DND-41 (cell line): ENCODE data around the gene GLDN.

ENCODE experiments used
- ATAC-seq: fragments of 200-7000 bp; cut with Tn5 transposase; 3 replicates; pipeline ENCODE4 v1.9.1; 2021; ENCODE audit warnings: low read depth; ENCODE audit not compliant: insufficient read depth
- DNase-seq: peaks from one replicate; pipeline ENCODE4 v3.0.0-alpha.2; 2020
- H2AFZ ChIP-seq: 2 replicates; pipeline ENCODE4 v1.6.0; 2012; ENCODE audit warnings: low read depth, low read length
- H3K27ac ChIP-seq: 2 replicates; pipeline ENCODE4 v1.5.1; 2012; ENCODE audit warnings: low read length, inconsistent platforms
- H3K27me3 ChIP-seq: fragments of 200-600 bp; sonication (generic); 2 replicates; pipeline ENCODE4 v1.6.0; 2012; ENCODE audit warnings: low read length, mild to moderate bottlenecking, inconsistent platforms; ENCODE audit not compliant: insufficient read depth, poor library complexity
- H3K36me3 ChIP-seq: 2 replicates; pipeline ENCODE4 v1.5.1; 2012; ENCODE audit warnings: low read length, inconsistent platforms; ENCODE audit not compliant: insufficient read depth
- H3K4me1 ChIP-seq: 2 replicates; pipeline ENCODE4 v1.5.1; 2012; ENCODE audit warnings: mild to moderate bottlenecking, low read length; ENCODE audit not compliant: insufficient read depth
- H3K4me2 ChIP-seq: 2 replicates; pipeline ENCODE4 v1.6.0; 2012; ENCODE audit warnings: mild to moderate bottlenecking, moderate library complexity, low read length, inconsistent platforms; ENCODE audit not compliant: insufficient read depth
- H3K4me3 ChIP-seq, 2 experiments: fragments of 200-600 bp in 1 of 2; shearing (Covaris generic) in 1 of 2; 2 replicates each; pipeline ENCODE4 v1.5.1; 2012 to 2016; ENCODE audit warnings: inconsistent platforms in 2 of 2, low read length in 2 of 2, mild to moderate bottlenecking in 2 of 2, low read depth in 1 of 2, moderate library complexity in 1 of 2
- H3K79me2 ChIP-seq: 2 replicates; pipeline ENCODE4 v1.6.0; 2012; ENCODE audit warnings: low read length, inconsistent platforms; ENCODE audit not compliant: insufficient read depth
- H3K9ac ChIP-seq: 2 replicates; pipeline ENCODE4 v1.6.0; 2012; ENCODE audit warnings: low read depth, mild to moderate bottlenecking, inconsistent platforms, low read length, moderate library complexity
- H3K9me3 ChIP-seq: 2 replicates; pipeline ENCODE4 v1.5.1; 2012; ENCODE audit warnings: low read length, moderate library complexity, mild to moderate bottlenecking, inconsistent platforms; ENCODE audit not compliant: insufficient read depth, severe bottlenecking
- H4K20me1 ChIP-seq: 2 replicates; pipeline ENCODE4 v1.6.0; 2012; ENCODE audit warnings: low read length; ENCODE audit not compliant: insufficient read depth
- EZH2 ChIP-seq: IDR thresholded peaks from 3 replicates; pipeline ENCODE4 v1.6.1; 2012; ENCODE audit warnings: borderline replicate concordance, low read depth, mild to moderate bottlenecking, moderate library complexity, low read length, inconsistent platforms; ENCODE audit not compliant: severe bottlenecking
- TF ChIP-seq, protein P1 (sequence below): IDR thresholded peaks from 2 replicates; pipeline ENCODE4 v1.5.1; 2012; ENCODE audit warnings: borderline replicate concordance, low read length, moderate library complexity, mild to moderate bottlenecking; ENCODE audit not compliant: poor library complexity, severe bottlenecking; ENCODE audit errors: extremely low read depth

The GLDN gene

DNA sequence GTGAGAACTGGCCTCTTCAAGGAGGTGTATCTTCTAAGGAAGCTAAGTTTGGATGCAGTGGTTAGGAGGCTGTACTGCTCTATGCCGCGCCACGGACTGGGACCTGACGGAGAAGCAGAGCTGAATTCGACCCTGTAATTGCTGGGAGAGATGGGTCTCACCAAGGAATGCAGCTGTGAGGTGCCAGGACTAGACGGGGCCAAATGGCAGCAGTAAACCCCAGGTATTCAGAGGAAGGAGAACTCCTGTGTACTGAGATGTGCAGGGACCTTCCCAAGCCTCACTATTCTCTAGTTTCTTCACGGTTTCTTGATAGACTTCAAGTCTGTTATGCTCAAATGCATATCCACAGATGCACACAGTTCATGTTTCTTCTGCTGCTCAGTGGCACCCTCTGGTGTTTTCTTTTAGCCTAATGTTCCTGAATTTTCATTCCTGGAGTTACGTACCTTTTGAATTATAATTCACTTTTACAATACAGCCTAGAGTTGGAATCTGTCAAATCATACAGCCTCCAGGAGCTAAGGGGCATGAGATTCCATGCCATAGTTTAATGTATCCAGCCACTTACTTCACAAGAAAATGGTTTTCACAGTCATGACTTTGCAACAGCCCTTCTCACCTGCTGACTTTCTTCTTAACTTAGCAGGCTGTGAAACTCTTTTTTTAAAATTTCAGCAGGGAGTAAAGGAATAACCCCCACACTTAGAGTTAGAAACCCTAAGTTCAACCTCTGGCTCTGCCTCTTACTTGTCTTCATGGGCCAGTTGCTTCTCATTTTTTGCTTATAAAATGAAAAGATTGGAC is 61.8 kb downstream of the GLDN start:
- no peaks in the 10 kb centered on the region for H3K36me3 ChIP-seq
- peaks cover 9% of the 10 kb centered on the region for H3K27me3 ChIP-seq
- no peaks in the 10 kb centered on the region for H3K9me3 ChIP-seq
- TF ChIP-seq, protein P1, sequence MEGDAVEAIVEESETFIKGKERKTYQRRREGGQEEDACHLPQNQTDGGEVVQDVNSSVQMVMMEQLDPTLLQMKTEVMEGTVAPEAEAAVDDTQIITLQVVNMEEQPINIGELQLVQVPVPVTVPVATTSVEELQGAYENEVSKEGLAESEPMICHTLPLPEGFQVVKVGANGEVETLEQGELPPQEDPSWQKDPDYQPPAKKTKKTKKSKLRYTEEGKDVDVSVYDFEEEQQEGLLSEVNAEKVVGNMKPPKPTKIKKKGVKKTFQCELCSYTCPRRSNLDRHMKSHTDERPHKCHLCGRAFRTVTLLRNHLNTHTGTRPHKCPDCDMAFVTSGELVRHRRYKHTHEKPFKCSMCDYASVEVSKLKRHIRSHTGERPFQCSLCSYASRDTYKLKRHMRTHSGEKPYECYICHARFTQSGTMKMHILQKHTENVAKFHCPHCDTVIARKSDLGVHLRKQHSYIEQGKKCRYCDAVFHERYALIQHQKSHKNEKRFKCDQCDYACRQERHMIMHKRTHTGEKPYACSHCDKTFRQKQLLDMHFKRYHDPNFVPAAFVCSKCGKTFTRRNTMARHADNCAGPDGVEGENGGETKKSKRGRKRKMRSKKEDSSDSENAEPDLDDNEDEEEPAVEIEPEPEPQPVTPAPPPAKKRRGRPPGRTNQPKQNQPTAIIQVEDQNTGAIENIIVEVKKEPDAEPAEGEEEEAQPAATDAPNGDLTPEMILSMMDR: peak; percentile 62
- TF ChIP-seq EZH2: no peak
- no peak for DNase-seq
- H4K20me1 ChIP-seq: no peaks in the 10 kb centered on the region
- H3K4me3 ChIP-seq: no peak overlapping the region
- no peaks in the 10 kb centered on the region for H3K79me2 ChIP-seq
- no peak overlapping the region for H3K9ac ChIP-seq
- H2AFZ ChIP-seq: no peak overlapping the region
- no peak for ATAC-seq
- H3K27ac ChIP-seq: no peak overlapping the region
- H3K4me2 ChIP-seq: no peak overlapping the region
- H3K4me1 ChIP-seq: no peaks in the 10 kb centered on the region

DNA sequence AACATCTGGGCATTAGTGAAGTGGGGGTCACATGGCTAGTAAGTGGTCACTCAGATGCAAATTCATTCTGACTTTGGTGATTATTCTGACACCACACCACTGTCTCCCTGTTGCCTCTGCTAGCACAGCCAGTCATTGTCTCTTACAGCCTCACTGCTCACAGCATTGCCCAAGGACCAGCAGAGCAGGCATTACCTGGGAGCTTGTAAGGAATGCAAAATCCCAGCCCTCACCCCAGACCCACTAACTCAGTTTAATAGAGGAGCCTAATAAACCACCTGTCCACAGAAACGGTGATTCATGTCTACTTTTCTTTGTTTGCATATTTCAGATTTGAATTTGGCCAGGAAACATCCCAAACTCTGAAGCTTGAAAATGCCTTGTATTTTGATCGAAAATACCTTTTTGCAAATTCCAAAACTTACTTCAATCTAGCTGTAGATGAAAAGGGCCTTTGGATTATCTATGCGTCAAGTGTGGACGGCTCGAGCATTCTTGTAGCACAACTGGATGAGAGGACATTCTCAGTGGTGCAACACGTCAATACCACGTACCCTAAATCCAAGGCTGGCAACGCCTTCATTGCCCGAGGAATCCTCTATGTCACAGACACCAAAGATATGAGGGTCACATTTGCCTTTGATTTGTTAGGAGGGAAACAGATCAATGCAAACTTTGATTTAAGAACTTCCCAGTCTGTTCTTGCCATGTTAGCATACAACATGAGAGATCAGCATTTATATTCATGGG is 62.7 kb downstream of the GLDN start:
- Histone ChIP-seq H3K9ac (no peak overlapping the region), H3K36me3 (no peaks in the 10 kb centered on the region), H4K20me1 (no peaks in the 10 kb centered on the region), H3K9me3 (no peaks in the 10 kb centered on the region), H2AFZ (no peak overlapping the region), H3K27me3 (peaks cover 2% of the 10 kb centered on the region), H3K4me1 (no peaks in the 10 kb centered on the region), H3K79me2 (no peaks in the 10 kb centered on the region), H3K4me2 (no peak overlapping the region), H3K27ac (no peak overlapping the region), H3K4me3 (no peak overlapping the region)
- no peak for TF ChIP-seq EZH2
- TF ChIP-seq, protein P1: no peak
- ATAC-seq (no peak), DNase-seq (no peak)

DNA sequence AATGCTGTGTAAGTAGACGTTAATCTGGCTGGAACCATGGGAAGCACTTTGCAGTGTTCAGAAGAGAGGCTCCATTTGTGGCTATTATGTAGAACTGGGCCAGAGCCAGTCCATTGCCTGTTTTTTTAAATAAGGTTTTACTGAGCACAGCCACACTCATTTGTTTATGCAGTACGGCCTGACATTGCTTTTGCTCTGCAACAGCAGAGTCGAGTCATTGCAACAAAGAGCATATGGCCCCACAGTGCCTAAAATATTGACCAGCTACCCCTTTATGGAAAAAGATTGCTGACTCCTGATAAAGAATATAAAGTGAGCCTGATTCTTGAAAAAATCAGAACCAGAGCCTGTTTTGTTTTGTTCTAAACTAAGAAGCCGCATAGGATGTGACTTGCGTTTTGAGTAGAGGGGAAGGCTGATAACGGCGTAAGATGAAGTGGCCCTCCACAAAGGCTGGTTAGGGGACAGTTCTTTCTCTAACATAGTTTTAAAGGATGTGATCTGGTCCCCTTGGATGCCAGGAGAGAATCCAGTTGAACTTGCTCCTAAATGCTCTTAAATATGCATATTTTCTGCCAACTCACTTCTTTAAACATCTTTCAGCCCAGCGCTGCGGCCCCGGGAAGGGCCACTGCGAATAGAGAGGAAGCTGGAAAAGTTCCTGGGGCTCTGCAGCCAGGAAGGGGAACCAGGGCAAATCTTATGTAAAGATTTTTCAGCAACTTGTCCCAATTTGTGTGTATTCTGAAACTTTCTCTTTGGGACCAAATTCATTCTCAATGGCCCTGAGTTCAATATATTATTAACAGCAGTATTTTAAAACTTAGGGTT is 64.5 kb downstream of the GLDN start:
- Histone ChIP-seq H3K9ac (no peak overlapping the region), H3K4me1 (no peaks in the 10 kb centered on the region), H2AFZ (no peak overlapping the region), H3K36me3 (no peaks in the 10 kb centered on the region), H3K27ac (no peak overlapping the region), H3K79me2 (no peaks in the 10 kb centered on the region), H3K27me3 (no peaks in the 10 kb centered on the region), H3K4me3 (no peak overlapping the region), H4K20me1 (no peaks in the 10 kb centered on the region), H3K9me3 (no peaks in the 10 kb centered on the region), H3K4me2 (no peak overlapping the region)
- DNase-seq: no peak
- TF ChIP-seq, protein P1: no peak
- no peak for TF ChIP-seq EZH2
- no peak for ATAC-seq
